PC-3 (cell line): Measurements from ENCODE around the gene KCP. TPM values are rescaled to one million over a fixed set of nuclear protein-coding genes. Genes with fewer than 3 reads are reported as not detected.
A peak's percentile ranks its signal among the peaks of the same experiment; 100 is the strongest.

Experiments
- ATAC-seq: fragments of 200-7000 bp; cut with Tn5 transposase; 2 replicates; pipeline ENCODE4 v1.9.1; 2020; ENCODE audit warnings: mild to moderate bottlenecking, moderate library complexity
- BruUV-seq: library from RNA; stranded (reverse); fragments of 400-500 nt; replicated peaks from 2 replicates; lab custom pipeline; 2021; lab: Mats Ljungman, UMichigan
- CTCF ChIA-PET: fragments of 300-600 bp; sonication (Branson Sonifier 250); formaldehyde crosslinking; loops from one replicate; lab custom pipeline; 2022; ENCODE audit warnings: antibody characterized with exemption; lab: Charles Lee
- POLR2A ChIA-PET: fragments of 300-600 bp; sonication (Branson Sonifier 250); formaldehyde crosslinking; loops from one replicate; lab custom pipeline; 2022; ENCODE audit warnings: antibody characterized with exemption; ENCODE audit not compliant: unreplicated experiment; lab: Charles Lee
- DNase-seq: peaks from one replicate; pipeline ENCODE4 v3.0.0-alpha.2; 2015
- H2AFZ ChIP-seq: fragments of 300-600 bp; sonication (generic); 2 replicates; pipeline ENCODE4 v1.6.0; 2016; ENCODE audit warnings: antibody characterized with exemption, low read length
- H3F3A ChIP-seq: fragments of 300-600 bp; sonication (generic); one replicate; pipeline ENCODE4 v1.6.0; 2017; ENCODE audit warnings: antibody characterized with exemption, low read length, control low read depth, mild to moderate bottlenecking; ENCODE audit not compliant: unreplicated experiment
- H3K27ac ChIP-seq: fragments of 300-600 bp; sonication (generic); 2 replicates; pipeline ENCODE4 v1.5.1; 2016; ENCODE audit warnings: mild to moderate bottlenecking, low read length
- H3K27me3 ChIP-seq: fragments of 300-600 bp; sonication (generic); 2 replicates; pipeline ENCODE4 v1.6.1; 2016; ENCODE audit warnings: low read length, mixed read lengths
- H3K36me3 ChIP-seq: fragments of 300-600 bp; sonication (generic); 2 replicates; pipeline ENCODE4 v1.6.1; 2016; ENCODE audit warnings: low read depth, mixed run types, low read length, mixed read lengths
- H3K4me1 ChIP-seq: fragments of 300-600 bp; sonication (generic); 2 replicates; pipeline ENCODE4 v1.5.1; 2016; ENCODE audit warnings: low read length; ENCODE audit not compliant: insufficient read depth
- H3K4me2 ChIP-seq: fragments of 300-600 bp; sonication (generic); 2 replicates; pipeline ENCODE4 v1.6.0; 2016; ENCODE audit warnings: low read length
- H3K4me3 ChIP-seq: fragments of 300-600 bp; sonication (generic); 2 replicates; pipeline ENCODE4 v1.5.1; 2016; ENCODE audit warnings: mild to moderate bottlenecking, low read length, mixed read lengths
- H3K79me2 ChIP-seq: fragments of 300-600 bp; sonication (generic); 2 replicates; pipeline ENCODE4 v1.6.1; 2017; ENCODE audit warnings: low read length, mixed read lengths
- H3K9ac ChIP-seq: fragments of 300-600 bp; sonication (generic); 2 replicates; pipeline ENCODE4 v1.6.0; 2016; ENCODE audit warnings: mild to moderate bottlenecking, low read length
- H3K9me2 ChIP-seq: fragments of 300-600 bp; sonication (generic); replicated peaks from 2 replicates; pipeline ENCODE4 v1.6.1; 2016; ENCODE audit warnings: mixed run types, low read length, mixed read lengths
- H3K9me3 ChIP-seq: fragments of 300-600 bp; sonication (generic); 2 replicates; pipeline ENCODE4 v1.6.1; 2016; ENCODE audit warnings: low read length, mixed read lengths
- H4K20me1 ChIP-seq: fragments of 300-600 bp; sonication (generic); 2 replicates; pipeline ENCODE4 v1.6.1; 2016; ENCODE audit warnings: low read length, mixed read lengths
- EZH2 ChIP-seq: fragments of 300-600 bp; sonication (generic); IDR thresholded peaks from one replicate; pipeline ENCODE4 v1.6.1; 2017; ENCODE audit warnings: antibody characterized with exemption, mild to moderate bottlenecking, low read length; ENCODE audit not compliant: unreplicated experiment
- EZH2phosphoT487 ChIP-seq: fragments of 300-600 bp; sonication (generic); IDR thresholded peaks from 2 replicates; pipeline ENCODE4 v1.6.1; 2018; ENCODE audit warnings: mild to moderate bottlenecking, antibody characterized with exemption, low read length, borderline replicate concordance
- intact Hi-C: fragments of 100-400 bp; cut with micrococcal nuclease; formaldehyde crosslinking; loops from 2 replicates; pipeline ENCODE4 v1.9.0; 2023
- total RNA-seq: library from RNA; depleted of rRNA; stranded (reverse); fragments of >200 nt; gene quantifications from 2 replicates; pipeline ENCODE4 v1.2.3, GENCODE V29; 2014
- TF ChIP-seq, protein P1 (sequence below): fragments of 300-600 bp; sonication (generic); conservative IDR thresholded peaks from 2 replicates; pipeline ENCODE4 v1.5.1; 2017; ENCODE audit warnings: antibody characterized with exemption, low read depth, mild to moderate bottlenecking, low read length

Gene KCP
- total RNA-seq, 1 experiment from 2014 or later: 3.2 TPM

DNA sequence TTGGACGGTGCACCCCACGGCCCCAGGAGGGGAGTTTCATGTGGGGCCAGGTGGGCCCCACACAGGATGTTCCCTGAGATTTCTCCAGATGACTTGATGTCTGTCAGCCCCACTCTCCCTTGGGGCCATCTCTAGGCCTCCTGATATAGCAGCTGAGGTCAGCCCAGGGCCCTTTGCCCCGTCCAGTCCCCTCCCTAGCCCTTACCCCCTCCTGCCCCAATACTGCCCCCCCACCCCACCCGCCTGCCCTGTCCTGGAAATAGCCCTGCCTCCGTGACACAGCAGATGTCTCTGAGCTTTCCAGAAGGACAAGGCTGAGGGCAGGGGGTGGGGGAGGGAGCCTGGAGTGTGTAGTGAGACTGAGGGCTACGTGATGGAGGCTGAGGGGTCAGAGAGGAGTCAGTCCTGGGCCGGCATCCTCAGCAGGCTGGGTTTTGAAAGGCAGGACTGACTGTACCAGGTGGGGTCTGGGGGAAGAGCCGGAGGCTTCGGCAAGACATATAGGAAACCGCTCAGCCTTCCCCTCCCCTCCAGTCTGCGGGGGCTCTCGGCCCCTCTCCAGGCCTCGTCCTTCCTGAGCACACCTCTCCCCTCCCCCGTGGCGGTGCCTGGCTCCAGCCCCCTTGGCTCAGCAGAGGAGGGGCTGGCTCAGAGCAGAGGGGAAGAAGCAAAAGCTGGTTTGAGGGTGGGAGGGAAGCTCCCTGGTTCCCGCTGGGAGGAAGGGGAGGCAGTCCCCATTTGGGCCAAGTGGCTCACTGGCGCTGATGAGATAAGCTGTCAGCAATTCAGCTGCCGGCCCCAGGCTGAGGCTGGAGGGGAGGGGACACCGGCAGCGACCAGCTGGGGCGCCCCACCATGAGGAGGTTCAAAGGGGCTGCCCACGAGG is 78.3 kb downstream of the KCP start:
- Histone ChIP-seq H3K9me3 (no peaks in the 10 kb centered on the region), H3K36me3 (peaks cover 7% of the 10 kb centered on the region; the same call in 1 of the 2 replicates), H3K27ac (peak overlapping the region; percentile 64; the same call in 1 of the 2 replicates), H3K27me3 (no peaks in the 10 kb centered on the region), H3F3A (no peaks in the 10 kb centered on the region), H3K9me2 (no peaks in the 10 kb centered on the region), H3K9ac (peak overlapping the region; percentile 60), H3K79me2 (peaks cover 45% of the 10 kb centered on the region), H3K4me2 (peak overlapping the region; percentile 95), H2AFZ (no peak overlapping the region), H3K4me1 (peaks cover 55% of the 10 kb centered on the region), H4K20me1 (no peaks in the 10 kb centered on the region; the same call in 1 of the 2 replicates), H3K4me3 (peak overlapping the region; percentile 84)
- ATAC-seq (no peak), DNase-seq (peak; percentile 15)
- TF ChIP-seq EZH2: no peak
- TF ChIP-seq, protein P1, sequence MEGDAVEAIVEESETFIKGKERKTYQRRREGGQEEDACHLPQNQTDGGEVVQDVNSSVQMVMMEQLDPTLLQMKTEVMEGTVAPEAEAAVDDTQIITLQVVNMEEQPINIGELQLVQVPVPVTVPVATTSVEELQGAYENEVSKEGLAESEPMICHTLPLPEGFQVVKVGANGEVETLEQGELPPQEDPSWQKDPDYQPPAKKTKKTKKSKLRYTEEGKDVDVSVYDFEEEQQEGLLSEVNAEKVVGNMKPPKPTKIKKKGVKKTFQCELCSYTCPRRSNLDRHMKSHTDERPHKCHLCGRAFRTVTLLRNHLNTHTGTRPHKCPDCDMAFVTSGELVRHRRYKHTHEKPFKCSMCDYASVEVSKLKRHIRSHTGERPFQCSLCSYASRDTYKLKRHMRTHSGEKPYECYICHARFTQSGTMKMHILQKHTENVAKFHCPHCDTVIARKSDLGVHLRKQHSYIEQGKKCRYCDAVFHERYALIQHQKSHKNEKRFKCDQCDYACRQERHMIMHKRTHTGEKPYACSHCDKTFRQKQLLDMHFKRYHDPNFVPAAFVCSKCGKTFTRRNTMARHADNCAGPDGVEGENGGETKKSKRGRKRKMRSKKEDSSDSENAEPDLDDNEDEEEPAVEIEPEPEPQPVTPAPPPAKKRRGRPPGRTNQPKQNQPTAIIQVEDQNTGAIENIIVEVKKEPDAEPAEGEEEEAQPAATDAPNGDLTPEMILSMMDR: no peak
- no peak for TF ChIP-seq EZH2phosphoT487
- ChIA-PET CTCF (no interaction called here), POLR2A (no interaction called here)
- BruUV-seq: no TSS peak
- intact Hi-C loops: no loop called here

DNA sequence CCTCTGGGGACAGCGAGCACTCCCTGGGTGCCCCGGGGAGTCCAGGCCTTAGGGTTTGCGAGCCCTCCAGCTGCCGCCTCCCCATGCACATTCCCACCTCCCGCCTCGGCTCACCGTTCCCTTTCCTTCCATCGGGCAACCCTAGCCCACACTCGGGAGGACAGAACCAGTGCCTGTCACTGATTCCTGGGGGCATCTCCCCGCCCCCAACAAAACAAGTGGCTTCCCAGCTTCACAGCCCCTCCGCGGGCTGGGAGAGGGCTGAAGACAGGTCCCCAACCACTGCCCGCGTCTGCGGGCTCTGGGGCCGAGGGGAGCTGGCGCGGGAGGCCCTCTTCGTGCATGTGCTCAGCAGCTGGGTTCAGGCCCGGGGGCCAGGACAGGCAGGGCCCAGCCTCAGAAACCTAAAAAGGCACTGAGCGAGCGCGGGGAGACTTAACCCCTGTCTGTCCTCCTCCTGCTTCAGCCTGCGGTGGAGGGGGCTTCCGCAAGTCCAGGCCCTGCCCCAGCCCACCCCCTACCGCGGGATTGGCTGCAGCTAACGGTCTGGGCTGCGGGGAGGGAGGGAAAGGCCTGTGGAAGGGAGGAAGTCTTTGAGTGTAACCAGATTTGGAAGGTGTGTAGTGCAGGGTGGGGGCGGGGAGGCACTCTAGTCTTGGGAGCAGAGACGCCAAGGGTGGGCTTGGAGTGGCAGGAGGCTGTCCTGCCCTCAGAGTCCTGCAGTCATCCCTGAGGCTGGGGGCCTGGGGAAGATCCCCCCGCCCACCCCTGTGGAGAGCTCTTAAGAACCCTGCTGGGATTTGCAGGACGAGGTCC is 79.1 kb downstream of the KCP start:
- CTCF ChIA-PET: no interaction called here
- no peaks in the 10 kb centered on the region for H3K9me3 ChIP-seq
- no peaks in the 10 kb centered on the region for H3K27me3 ChIP-seq
- intact Hi-C loops: no loop called here
- peak; percentile 14; the same call in 1 of the 2 replicates for ATAC-seq
- no peaks in the 10 kb centered on the region for H3F3A ChIP-seq
- H4K20me1 ChIP-seq: no peaks in the 10 kb centered on the region; the same call in 1 of the 2 replicates
- peak overlapping the region; percentile 60 for H3K9ac ChIP-seq
- POLR2A ChIA-PET: no interaction called here
- H3K4me1 ChIP-seq: peaks cover 64% of the 10 kb centered on the region
- H3K9me2 ChIP-seq: no peaks in the 10 kb centered on the region
- peak; percentile 3 for DNase-seq
- peaks cover 45% of the 10 kb centered on the region for H3K79me2 ChIP-seq
- peaks cover 7% of the 10 kb centered on the region; the same call in 1 of the 2 replicates for H3K36me3 ChIP-seq
- H3K27ac ChIP-seq: no peak overlapping the region
- no peak for TF ChIP-seq EZH2
- no peak for TF ChIP-seq EZH2phosphoT487
- TF ChIP-seq, protein P1: no peak
- peak overlapping the region; percentile 38; the same call in 1 of the 2 replicates for H2AFZ ChIP-seq
- H3K4me2 ChIP-seq: peak overlapping the region; percentile 95
- no TSS peak for BruUV-seq
- peak overlapping the region; percentile 84 for H3K4me3 ChIP-seq
